K562 (cell line): ENCODE measurements around the gene OR52K1. TPM values are rescaled to one million over a fixed set of nuclear protein-coding genes. Genes with fewer than 3 reads are reported as not detected.

Source experiments
- ATAC-seq: fragments of 200-7000 bp; cut with Tn5 transposase; 3 replicates; pipeline ENCODE4 v1.9.1; 2020; ENCODE audit warnings: moderate library complexity
- BruUV-seq: library from RNA; stranded (reverse); fragments of 400-500 nt; replicated peaks from 2 replicates; lab custom pipeline; 2021; lab: Mats Ljungman, UMichigan
- CTCF ChIA-PET: fragments of 300-600 bp; formaldehyde crosslinking; extraction: SDS; loops from one replicate; lab custom pipeline; 2021; ENCODE audit warnings: low intra/inter-chr PET ratio; lab: Yijun Ruan, JAX
- POLR2A ChIA-PET: fragments of 300-600, 350-650 bp; sonication (Branson Sonifier 250); formaldehyde crosslinking; extraction: SDS; loops from one replicate; lab custom pipeline; 2021; ENCODE audit warnings: antibody characterized with exemption, inconsistent platforms; lab: Yijun Ruan, JAX
- DNase-seq, 4 experiments: peaks; one replicate each; pipeline versions ENCODE4 v3.0.0 to v3.0.0-alpha.2; 2011 to 2018; ENCODE audit warnings: low spot score in 3 of 4, mixed read lengths in 3 of 4; ENCODE audit errors: extremely low read depth in 1 of 4
- FAIRE-seq: peaks from 2 replicates; lab custom pipeline; 2011; peaks lifted over from hg19 to GRCh38; lab: Jason Lieb, UNC
- H2AFZ ChIP-seq: 2 replicates; pipeline ENCODE4 v1.6.0; 2011; ENCODE audit warnings: low read depth, low read length, control low read depth, inconsistent platforms
- H3K27ac ChIP-seq: fragments of 200-600 bp; 3 replicates; pipeline ENCODE4 v1.8.0; 2011; ENCODE audit warnings: low read depth, mild to moderate bottlenecking, control low read depth, inconsistent platforms, low read length, moderate library complexity, mixed read lengths; ENCODE audit errors: extremely low read depth
- H3K27me3 ChIP-seq, 2 experiments: fragments of 300-600 bp in 1 of 2; 2 replicates in 1 of 2; 3 replicates in 1 of 2; pipeline versions ENCODE4 v1.6.0 to v1.8.0; 2011; ENCODE audit warnings: inconsistent platforms in 2 of 2, low read length in 2 of 2, mild to moderate bottlenecking in 1 of 2, mixed read lengths in 1 of 2, moderate library complexity in 1 of 2; ENCODE audit not compliant: control insufficient read depth in 2 of 2, insufficient read depth in 2 of 2
- H3K36me3 ChIP-seq: fragments of 300-600 bp; 3 replicates; pipeline ENCODE4 v1.8.0; 2011; ENCODE audit warnings: mild to moderate bottlenecking, low read length, inconsistent platforms; ENCODE audit not compliant: control insufficient read depth, insufficient read depth
- H3K4me1 ChIP-seq, 2 experiments: fragments of 200-600 bp in 1 of 2; replicated peaks in 1 of 2; 2 replicates in 1 of 2; 3 replicates in 1 of 2; pipeline versions ENCODE4 v1.5.1 to v1.8.0; 2011; ENCODE audit warnings: inconsistent platforms in 2 of 2, low read length in 2 of 2, mild to moderate bottlenecking in 1 of 2, mixed read lengths in 1 of 2, moderate library complexity in 1 of 2; ENCODE audit not compliant: control insufficient read depth in 2 of 2, insufficient read depth in 2 of 2
- H3K4me2 ChIP-seq: 2 replicates; pipeline ENCODE4 v1.6.1; 2011; ENCODE audit warnings: low read length, control low read depth, inconsistent platforms, mixed read lengths; ENCODE audit not compliant: insufficient read depth
- H3K4me3 ChIP-seq: fragments of 200-600 bp; sonication (generic), shearing (Covaris generic); 2 replicates; pipeline ENCODE4 v1.5.1; 2016; ENCODE audit warnings: control low read depth, inconsistent platforms
- H3K79me2 ChIP-seq: fragments of 200-600 bp; 3 replicates; pipeline ENCODE4 v1.8.0; 2011; ENCODE audit warnings: low read length, inconsistent platforms; ENCODE audit not compliant: control insufficient read depth, insufficient read depth
- H3K9ac ChIP-seq, 2 experiments: 2 replicates each; pipeline versions ENCODE4 v1.6.0 to v1.6.1; 2011; ENCODE audit warnings: low read depth in 2 of 2, low read length in 2 of 2, control low read depth in 1 of 2, inconsistent platforms in 1 of 2, mild to moderate bottlenecking in 1 of 2, mixed read lengths in 1 of 2; ENCODE audit not compliant: insufficient read depth in 1 of 2
- H3K9me1 ChIP-seq: one replicate; pipeline ENCODE4 v1.6.0; 2011; ENCODE audit warnings: inconsistent platforms, mild to moderate bottlenecking, low read length, moderate library complexity; ENCODE audit not compliant: control insufficient read depth, insufficient read depth
- H3K9me3 ChIP-seq: replicated peaks from 2 replicates; pipeline ENCODE4 v1.5.1; 2011; ENCODE audit warnings: low read depth, low read length, inconsistent platforms; ENCODE audit not compliant: control insufficient read depth, insufficient read depth
- H4K20me1 ChIP-seq: replicated peaks from 2 replicates; pipeline ENCODE4 v1.6.1; 2011; ENCODE audit warnings: low read length, inconsistent platforms, mixed read lengths; ENCODE audit not compliant: control insufficient read depth, insufficient read depth
- CBX3 ChIP-seq, 2 experiments: IDR thresholded peaks; 1 replicate in 1 of 2; 2 replicates in 1 of 2; pipeline ENCODE4 v1.6.1; 2012; ENCODE audit warnings: inconsistent platforms in 2 of 2, low read length in 2 of 2, borderline replicate concordance in 1 of 2, control low read depth in 1 of 2
- MIER1 ChIP-seq: fragments of 450-650 bp; IDR thresholded peaks from 2 replicates; pipeline ENCODE4 v1.6.1; 2016; ENCODE audit warnings: antibody characterized with exemption, mild to moderate bottlenecking, low read depth
- PHB2 ChIP-seq: fragments of 450-650 bp; IDR thresholded peaks from 2 replicates; pipeline ENCODE4 v1.6.1; 2017; ENCODE audit warnings: low read depth
- SMAD2 ChIP-seq: fragments of 150-350 bp; IDR thresholded peaks from 2 replicates; pipeline ENCODE4 v1.6.1; 2014; ENCODE audit warnings: low read depth, mild to moderate bottlenecking, low read length
- SNRNP70 ChIP-seq: fragments of 200-400 bp; formaldehyde crosslinking; optimal IDR thresholded peaks from 2 replicates; pipeline ENCODE3; 2017; ENCODE audit warnings: low read depth, low read length
- ZFPM2 ChIP-seq: fragments of 250-450 bp; sonication (Bioruptor Pico); IDR thresholded peaks from 2 replicates; pipeline ENCODE4 v1.5.1; 2022; ENCODE audit warnings: mild to moderate bottlenecking
- ZNF3 ChIP-seq: fragments of 250-450 bp; sonication (Bioruptor Pico); IDR thresholded peaks from 2 replicates; pipeline ENCODE4 v1.5.0; 2021; ENCODE audit warnings: mild to moderate bottlenecking, moderate library complexity
- WGBS: fragments of 100-300 bp; shearing (Covaris generic); methylation state at CpG from one replicate; pipeline ENCODE4 v1.1.6; 2016; ENCODE audit warnings: low coverage, mixed read lengths; ENCODE audit not compliant: insufficient coverage; ENCODE audit errors: missing lambda C conversion rate; 5-methylcytosine and 5-hydroxymethylcytosine counted together
- in situ Hi-C: fragments of 300-500 bp; cut with MboI; formaldehyde crosslinking; loops from 4 replicates; pipeline ENCODE4 v1.15.0; 2018; ENCODE audit warnings: inconsistent platforms, mixed read lengths
- intact Hi-C: fragments of 100-400 bp; cut with micrococcal nuclease; formaldehyde crosslinking; loops from 2 replicates; pipeline ENCODE4 v1.14.2; 2022
- polyA plus RNA-seq, 8 experiments: library from polyadenylated mRNA; depleted of rRNA in 4 of 8; stranded (reverse) in 5 of 8; unstranded in 3 of 8; fragments of >200 nt; fragmentation: Nextera tagmentation in 2 of 8; fragmentation: Illumina TruSeq in 1 of 8; extraction: Ambion mirVana in 2 of 8; extraction: Trizol in 1 of 8; gene quantifications; 2 replicates each; pipeline versions ENCODE4 v1.2.1 to v1.2.3, GENCODE V29; 2011 to 2014; ENCODE audit warnings: inconsistent platforms in 1 of 8, missing spikeins in 1 of 8
- total RNA-seq, 7 experiments: library from RNA; depleted of rRNA in 6 of 7; stranded (reverse); fragments of >200 nt in 6 of 7; fragmentation: Illumina TruSeq in 2 of 7; extraction: Trizol in 2 of 7; gene quantifications; 2 replicates each; pipeline versions ENCODE4 v1.2.1 to v1.2.3, GENCODE V29; 2011 to 2021; ENCODE audit warnings: low replicate concordance in 1 of 7
- TF ChIP-seq, protein P1 (sequence below): fragments of 450-650 bp; IDR thresholded peaks from 2 replicates; pipeline ENCODE4 v1.6.1; 2017; ENCODE audit warnings: mild to moderate bottlenecking, moderate library complexity
- TF ChIP-seq, protein P2 (sequence below): fragments of 250-450 bp; sonication (Bioruptor Pico); IDR thresholded peaks from 2 replicates; pipeline ENCODE4 v1.5.0; 2020; ENCODE audit warnings: mild to moderate bottlenecking
- TF ChIP-seq, protein P3 (sequence below): sonication (generic); formaldehyde crosslinking; IDR thresholded peaks from 2 replicates; pipeline ENCODE4 v1.8.1; 2023; ENCODE audit warnings: mild to moderate bottlenecking, missing genetic modification reagents
- TF ChIP-seq, protein P4 (sequence below), 2 experiments: fragments of 450-650 bp in 1 of 2; sonication (generic) in 1 of 2; formaldehyde crosslinking; conservative IDR thresholded peaks; 2 replicates each; pipeline versions ENCODE4 v1.4.0 to v1.8.1; 2020 to 2022; ENCODE audit warnings: mild to moderate bottlenecking in 1 of 2, missing genetic modification reagents in 1 of 2

Gene OR52K1
- total and polyA plus RNA-seq, 9 of the 15 experiments (the other 6 are each of a cell fraction or from before 2014, with no cell fraction given) = not detected

DNA sequence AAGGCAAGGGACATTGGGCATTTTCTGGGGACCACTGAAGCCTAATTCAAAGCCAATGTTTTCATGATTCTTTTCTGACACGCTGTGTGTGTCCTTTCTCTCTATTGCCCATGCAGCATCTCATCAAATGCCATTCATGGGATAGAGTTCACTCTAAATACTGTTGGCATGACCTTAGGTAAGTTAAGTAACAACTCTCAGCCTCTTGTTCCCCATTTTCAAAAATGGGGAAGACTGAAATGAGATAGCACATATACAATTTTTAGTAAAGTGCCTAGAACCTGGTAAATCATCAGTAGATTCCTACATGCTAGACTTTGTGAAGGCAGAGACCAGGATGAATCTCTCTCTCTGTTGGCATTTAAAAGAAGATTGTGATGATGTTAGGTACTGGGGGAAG is 46.0 kb upstream of the OR52K1 start:
- no peaks in the 10 kb centered on the region for H4K20me1 ChIP-seq
- no peak overlapping the region for H3K9ac ChIP-seq
- no peak for DNase-seq
- in situ Hi-C loops = no loop called here
- intact Hi-C loops = no loop called here
- no peak overlapping the region for H3K27ac ChIP-seq
- ChIA-PET POLR2A (no interaction called here), CTCF (no interaction called here)
- no peaks in the 10 kb centered on the region for H3K79me2 ChIP-seq
- peaks cover 0 to 6% of the 10 kb centered on the region in 2 experiments; a peak in 2 of 5 replicates for H3K27me3 ChIP-seq
- no peak overlapping the region for H3K4me2 ChIP-seq
- TF ChIP-seq, protein P1, sequence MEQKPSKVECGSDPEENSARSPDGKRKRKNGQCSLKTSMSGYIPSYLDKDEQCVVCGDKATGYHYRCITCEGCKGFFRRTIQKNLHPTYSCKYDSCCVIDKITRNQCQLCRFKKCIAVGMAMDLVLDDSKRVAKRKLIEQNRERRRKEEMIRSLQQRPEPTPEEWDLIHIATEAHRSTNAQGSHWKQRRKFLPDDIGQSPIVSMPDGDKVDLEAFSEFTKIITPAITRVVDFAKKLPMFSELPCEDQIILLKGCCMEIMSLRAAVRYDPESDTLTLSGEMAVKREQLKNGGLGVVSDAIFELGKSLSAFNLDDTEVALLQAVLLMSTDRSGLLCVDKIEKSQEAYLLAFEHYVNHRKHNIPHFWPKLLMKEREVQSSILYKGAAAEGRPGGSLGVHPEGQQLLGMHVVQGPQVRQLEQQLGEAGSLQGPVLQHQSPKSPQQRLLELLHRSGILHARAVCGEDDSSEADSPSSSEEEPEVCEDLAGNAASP = no peak
- TF ChIP-seq PHB2 (no peak), MIER1 (no peak)
- no peaks in the 10 kb centered on the region for H3K36me3 ChIP-seq
- no peaks in the 10 kb centered on the region for H3K4me1 ChIP-seq
- no peaks in the 10 kb centered on the region for H3K9me3 ChIP-seq
- no peak overlapping the region for H3K4me3 ChIP-seq
- ATAC-seq = no peak
- BruUV-seq = no TSS peak
- no peaks in the 10 kb centered on the region for H3K9me1 ChIP-seq
- no peak overlapping the region for H2AFZ ChIP-seq
- WGBS = 0% methylated on average over 1 of the region's 1 CpG
- FAIRE-seq = no peak

DNA sequence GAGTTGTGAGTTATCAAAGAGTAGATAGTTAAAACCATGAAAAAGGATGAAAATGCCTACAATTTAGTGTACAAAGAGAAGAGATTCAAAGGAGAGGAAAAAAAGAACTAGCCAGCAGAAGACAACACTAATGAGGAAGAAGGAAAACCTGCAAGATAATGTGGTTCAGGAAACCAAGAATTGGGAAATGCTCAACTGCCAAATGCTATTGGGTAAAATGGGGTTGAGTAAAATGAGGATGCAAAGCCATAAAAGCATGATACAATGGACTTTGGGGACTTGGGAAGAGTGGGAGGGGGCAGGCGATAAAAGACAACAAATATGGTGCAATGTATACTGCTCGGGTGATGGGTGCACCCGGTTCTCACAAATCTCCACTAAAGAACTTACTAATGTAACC is 40.9 kb upstream of the OR52K1 start:
- CTCF ChIA-PET = no interaction called here
- WGBS = 2% methylated on average over 3 of the region's 3 CpGs
- POLR2A ChIA-PET = no interaction called here
- no peak overlapping the region for H2AFZ ChIP-seq
- no peaks in the 10 kb centered on the region for H4K20me1 ChIP-seq
- H3K9me1 ChIP-seq = no peaks in the 10 kb centered on the region
- H3K9ac ChIP-seq = no peak overlapping the region
- BruUV-seq = no TSS peak
- no peak overlapping the region for H3K27ac ChIP-seq
- H3K4me2 ChIP-seq = no peak overlapping the region
- H3K9me3 ChIP-seq = no peaks in the 10 kb centered on the region
- no peaks in the 10 kb centered on the region; a peak in 1 of 5 replicates for H3K27me3 ChIP-seq
- H3K4me3 ChIP-seq = no peak overlapping the region
- no peaks in the 10 kb centered on the region for H3K36me3 ChIP-seq
- ATAC-seq = no peak
- intact Hi-C loops (no loop called here), in situ Hi-C loops (no loop called here)
- no peaks in the 10 kb centered on the region for H3K4me1 ChIP-seq
- FAIRE-seq = no peak
- no peak for DNase-seq
- no peaks in the 10 kb centered on the region for H3K79me2 ChIP-seq
- TF ChIP-seq, protein P2, sequence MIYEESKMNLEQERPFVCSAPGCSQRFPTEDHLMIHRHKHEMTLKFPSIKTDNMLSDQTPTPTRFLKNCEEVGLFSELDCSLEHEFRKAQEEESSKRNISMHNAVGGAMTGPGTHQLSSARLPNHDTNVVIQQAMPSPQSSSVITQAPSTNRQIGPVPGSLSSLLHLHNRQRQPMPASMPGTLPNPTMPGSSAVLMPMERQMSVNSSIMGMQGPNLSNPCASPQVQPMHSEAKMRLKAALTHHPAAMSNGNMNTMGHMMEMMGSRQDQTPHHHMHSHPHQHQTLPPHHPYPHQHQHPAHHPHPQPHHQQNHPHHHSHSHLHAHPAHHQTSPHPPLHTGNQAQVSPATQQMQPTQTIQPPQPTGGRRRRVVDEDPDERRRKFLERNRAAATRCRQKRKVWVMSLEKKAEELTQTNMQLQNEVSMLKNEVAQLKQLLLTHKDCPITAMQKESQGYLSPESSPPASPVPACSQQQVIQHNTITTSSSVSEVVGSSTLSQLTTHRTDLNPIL (CRISPR knock-in tag) = no peak
- TF ChIP-seq SMAD2 = no peak
- TF ChIP-seq ZNF3 (CRISPR knock-in tag) = no peak
- no peak for TF ChIP-seq SNRNP70
- TF ChIP-seq CBX3 (IDR thresholded peaks at IDR 0.05; ENCODE audit: borderline replicate concordance in 1 of 2, low read length in 2 of 2) = no peak
- TF ChIP-seq, protein P3, sequence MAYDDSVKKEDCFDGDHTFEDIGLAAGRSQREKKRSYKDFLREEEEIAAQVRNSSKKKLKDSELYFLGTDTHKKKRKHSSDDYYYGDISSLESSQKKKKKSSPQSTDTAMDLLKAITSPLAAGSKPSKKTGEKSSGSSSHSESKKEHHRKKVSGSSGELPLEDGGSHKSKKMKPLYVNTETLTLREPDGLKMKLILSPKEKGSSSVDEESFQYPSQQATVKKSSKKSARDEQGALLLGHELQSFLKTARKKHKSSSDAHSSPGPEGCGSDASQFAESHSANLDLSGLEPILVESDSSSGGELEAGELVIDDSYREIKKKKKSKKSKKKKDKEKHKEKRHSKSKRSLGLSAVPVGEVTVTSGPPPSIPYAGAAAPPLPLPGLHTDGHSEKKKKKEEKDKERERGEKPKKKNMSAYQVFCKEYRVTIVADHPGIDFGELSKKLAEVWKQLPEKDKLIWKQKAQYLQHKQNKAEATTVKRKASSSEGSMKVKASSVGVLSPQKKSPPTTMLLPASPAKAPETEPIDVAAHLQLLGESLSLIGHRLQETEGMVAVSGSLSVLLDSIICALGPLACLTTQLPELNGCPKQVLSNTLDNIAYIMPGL = no peak
- no peak for TF ChIP-seq ZFPM2 (CRISPR knock-in tag)
- TF ChIP-seq, protein P4, sequence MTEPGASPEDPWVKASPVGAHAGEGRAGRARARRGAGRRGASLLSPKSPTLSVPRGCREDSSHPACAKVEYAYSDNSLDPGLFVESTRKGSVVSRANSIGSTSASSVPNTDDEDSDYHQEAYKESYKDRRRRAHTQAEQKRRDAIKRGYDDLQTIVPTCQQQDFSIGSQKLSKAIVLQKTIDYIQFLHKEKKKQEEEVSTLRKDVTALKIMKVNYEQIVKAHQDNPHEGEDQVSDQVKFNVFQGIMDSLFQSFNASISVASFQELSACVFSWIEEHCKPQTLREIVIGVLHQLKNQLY (CRISPR knock-in tag; conservative IDR thresholded peaks at IDR 0.05) = no peak
